Peyer's patch (tissue), 4 donors: Measurements from ENCODE around the gene FUT8.

Experiments used
- POLR2A ChIP-seq, 2 donors: fragments of 450-650 bp; IDR thresholded peaks; one replicate each; pipeline ENCODE4 v1.5.1; 2017; ENCODE audit warnings: antibody characterized with exemption in 2 of 2, mild to moderate bottlenecking in 2 of 2, moderate library complexity in 2 of 2
- TF ChIP-seq, protein P1 (sequence below), 6 experiments: fragments of 450-650 bp in 4 of 6; fragments of 200-600 bp in 2 of 6; sonication (generic) in 1 of 6; IDR thresholded peaks; one replicate each; pipeline ENCODE4 v1.5.1; 2017 to 2019; ENCODE audit warnings: antibody characterized with exemption in 6 of 6, mild to moderate bottlenecking in 3 of 6, moderate library complexity in 1 of 6

GRCh38 chr14:65429757-65430156 is 17.2 kb downstream of the FUT8 start:
- TF ChIP-seq, protein P1, sequence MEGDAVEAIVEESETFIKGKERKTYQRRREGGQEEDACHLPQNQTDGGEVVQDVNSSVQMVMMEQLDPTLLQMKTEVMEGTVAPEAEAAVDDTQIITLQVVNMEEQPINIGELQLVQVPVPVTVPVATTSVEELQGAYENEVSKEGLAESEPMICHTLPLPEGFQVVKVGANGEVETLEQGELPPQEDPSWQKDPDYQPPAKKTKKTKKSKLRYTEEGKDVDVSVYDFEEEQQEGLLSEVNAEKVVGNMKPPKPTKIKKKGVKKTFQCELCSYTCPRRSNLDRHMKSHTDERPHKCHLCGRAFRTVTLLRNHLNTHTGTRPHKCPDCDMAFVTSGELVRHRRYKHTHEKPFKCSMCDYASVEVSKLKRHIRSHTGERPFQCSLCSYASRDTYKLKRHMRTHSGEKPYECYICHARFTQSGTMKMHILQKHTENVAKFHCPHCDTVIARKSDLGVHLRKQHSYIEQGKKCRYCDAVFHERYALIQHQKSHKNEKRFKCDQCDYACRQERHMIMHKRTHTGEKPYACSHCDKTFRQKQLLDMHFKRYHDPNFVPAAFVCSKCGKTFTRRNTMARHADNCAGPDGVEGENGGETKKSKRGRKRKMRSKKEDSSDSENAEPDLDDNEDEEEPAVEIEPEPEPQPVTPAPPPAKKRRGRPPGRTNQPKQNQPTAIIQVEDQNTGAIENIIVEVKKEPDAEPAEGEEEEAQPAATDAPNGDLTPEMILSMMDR (IDR thresholded peaks at IDR 0.05) = no peak
- no peak for TF ChIP-seq POLR2A (IDR thresholded peaks at IDR 0.05)
